NCI-H748 (cell line): Measurements from ENCODE around the gene VWF.

Experiments
- DNase-seq: peaks from one replicate; lab custom pipeline; 2025; ENCODE audit not compliant: unreplicated experiment; lab: John Stamatoyannopoulos, UW

VWF gene

DNA sequence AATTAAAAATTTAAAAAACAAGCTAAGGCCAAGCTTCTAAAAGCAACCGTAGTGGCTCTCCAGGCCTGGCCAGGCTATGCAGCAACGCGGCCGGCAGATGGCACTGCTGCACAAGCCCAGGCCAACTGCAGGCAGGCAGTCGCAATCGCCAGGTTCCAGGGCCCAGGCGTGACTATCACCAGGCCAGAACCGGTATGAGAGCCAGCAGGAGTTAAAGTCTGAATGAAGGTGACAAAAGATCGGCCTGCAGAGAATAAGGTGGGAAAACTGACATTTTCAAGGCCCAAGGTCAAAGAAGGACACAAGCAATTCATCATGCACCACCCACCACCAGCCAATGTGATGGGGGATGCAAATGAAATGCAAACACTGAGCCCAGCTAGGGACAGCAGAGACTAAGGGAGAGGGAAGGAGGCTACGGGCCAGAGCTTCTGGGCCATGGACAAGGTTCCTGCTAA lies 135.8 kb downstream of the VWF start:
- DNase-seq = peak; percentile 64

DNA sequence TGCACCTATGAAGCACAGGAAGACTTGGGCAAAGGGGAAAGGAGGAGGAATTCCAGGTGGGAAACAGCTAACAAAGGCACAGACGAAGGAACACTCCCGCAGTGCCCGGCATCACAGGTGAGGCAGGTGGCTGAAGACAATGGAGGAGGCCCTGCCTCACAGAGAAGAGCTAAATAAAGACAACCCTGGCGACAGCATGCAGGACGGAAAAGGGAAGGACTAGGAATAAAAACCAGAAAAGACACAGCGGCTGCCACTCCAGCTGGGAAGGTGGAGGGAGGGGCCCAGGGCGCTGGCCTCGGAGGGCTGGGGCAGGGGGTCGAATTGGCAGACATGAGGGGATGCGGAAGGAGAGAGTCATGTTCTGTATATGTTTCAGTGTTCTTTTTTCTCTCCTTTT lies 136.4 kb downstream of the VWF start:
- DNase-seq = peak; percentile 61

DNA sequence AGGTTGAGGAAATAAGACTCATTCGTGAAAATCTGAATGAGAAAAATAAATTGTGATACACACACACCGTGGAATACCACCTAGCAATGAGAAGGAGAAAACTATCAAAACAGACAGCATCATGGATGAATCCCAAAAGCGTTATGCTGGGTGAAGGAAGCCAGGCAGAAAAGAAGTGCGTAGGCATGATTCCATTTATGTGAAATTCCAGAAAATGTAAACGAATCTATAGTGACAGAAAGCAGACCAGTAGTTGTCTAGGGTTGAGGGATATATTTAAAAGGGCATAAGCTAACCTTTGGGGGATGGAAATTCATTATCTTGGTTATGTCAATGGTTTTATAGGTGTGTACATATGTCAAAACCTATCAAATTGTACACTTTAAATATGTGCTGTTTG lies 136.9 kb downstream of the VWF start:
- no peak for DNase-seq

DNA sequence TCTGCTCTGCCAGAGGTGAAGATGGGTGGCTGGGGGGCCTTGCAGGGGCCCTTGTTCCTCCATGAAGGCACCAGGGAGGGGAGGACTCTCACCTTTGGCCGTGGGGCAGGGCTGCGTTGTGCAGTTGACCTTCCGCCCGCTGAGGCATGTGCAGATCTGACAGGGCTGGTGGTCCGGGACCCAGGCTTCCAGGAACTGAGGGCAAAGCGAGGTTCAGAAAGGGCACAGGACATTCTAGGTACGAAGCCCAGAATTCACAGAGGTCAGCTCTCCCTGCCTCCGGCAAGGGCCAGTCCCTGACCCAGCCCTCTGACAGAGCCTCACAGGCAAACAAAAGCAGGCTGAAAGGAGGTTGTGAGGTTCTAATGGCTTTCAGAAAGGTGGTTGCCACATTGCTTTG lies 139.0 kb downstream of the VWF start:
- no peak for DNase-seq

DNA sequence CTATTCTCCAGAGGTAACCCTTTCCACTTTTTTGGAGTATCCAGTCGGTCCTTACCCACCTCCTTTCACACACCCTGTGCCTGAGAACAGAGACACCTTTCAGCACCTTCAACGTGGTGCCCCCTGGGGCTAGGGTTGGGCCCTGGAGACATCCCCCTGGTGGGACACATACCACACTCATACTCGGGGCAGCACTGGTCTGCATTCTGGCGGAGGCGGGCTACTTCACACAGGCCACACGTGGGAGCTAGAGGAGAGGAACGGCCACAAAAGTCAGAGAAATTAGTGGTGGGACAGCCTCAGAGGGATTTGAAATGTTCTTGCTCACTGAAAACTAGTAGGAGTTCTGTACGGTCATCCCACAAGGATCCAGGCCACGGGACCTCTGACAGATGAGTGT lies 139.6 kb downstream of the VWF start:
- DNase-seq = no peak

DNA sequence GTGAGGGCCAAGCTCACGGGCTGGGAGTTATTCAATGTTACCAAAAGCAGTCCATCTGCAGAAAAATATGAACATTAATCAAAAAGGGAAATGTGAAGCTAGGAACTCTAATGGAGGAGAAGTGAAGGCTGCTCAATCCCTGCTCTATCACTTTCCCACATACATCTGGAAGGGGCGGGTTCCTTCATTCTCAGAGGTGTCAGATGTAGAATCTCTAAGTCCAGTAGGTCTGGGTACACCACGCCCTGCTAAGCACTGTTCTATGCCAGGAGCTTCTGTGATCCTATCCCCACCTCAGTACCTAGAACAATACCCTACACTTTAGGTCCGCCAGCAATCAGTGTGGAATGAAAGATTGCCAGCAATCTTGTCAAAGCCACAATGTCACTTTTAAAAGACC lies 142.4 kb downstream of the VWF start:
- DNase-seq = no peak

DNA sequence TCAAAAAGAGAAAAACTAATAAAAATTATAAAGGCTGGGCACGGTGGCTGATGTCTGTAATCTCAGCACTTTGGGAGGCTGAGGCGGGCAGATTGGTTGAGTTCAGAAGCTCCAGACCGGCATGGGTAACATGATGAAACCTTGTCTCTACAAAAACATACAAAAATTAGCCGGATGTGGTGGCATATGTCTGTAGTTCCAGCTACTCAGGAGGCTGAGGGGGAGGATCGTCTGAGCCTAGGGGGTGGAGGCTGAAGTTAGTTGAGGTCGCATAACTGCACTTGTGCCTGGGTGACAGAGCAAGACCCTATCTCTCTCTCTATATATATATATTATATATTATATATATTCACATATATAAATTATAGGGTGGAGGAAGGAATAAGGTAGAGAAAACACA lies 146.9 kb downstream of the VWF start:
- no peak for DNase-seq

DNA sequence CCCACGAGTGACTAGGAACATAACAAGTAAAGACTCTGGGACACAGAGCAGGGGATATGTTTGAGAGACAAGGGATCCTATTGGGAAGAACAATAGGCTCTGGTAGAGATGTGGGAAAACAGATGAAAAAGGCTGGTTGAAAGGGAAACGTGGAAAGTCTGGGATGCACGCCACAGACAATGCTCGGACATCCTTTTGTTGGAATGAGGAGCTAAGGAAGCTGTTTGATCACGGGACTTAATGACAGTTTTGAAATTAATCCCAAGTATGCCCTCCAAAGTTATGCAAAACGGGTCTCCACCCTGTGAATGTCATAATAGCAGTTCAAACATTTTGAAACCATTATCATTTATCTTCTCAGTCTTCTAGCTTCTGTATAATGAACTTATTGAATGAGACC lies 147.8 kb downstream of the VWF start:
- DNase-seq = no peak

DNA sequence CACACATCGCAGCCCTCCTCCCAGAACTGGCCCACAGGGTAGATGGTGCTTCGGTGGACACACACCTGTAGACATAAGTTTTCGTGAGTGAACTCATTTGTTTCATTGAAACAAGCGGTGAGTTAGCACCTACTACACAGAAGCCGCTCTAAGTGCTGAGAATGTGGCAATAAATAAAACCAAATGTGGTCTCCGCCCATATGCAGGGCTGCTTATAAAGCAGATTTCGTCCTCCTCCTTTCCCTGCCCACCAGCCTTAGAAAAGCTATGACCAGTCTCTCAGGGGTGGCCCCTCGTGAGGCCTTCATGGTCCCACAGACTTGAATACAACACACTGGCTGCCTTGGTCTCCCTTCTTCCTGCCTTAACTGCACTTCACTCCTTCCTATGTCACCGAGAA lies 148.3 kb downstream of the VWF start:
- no peak for DNase-seq

DNA sequence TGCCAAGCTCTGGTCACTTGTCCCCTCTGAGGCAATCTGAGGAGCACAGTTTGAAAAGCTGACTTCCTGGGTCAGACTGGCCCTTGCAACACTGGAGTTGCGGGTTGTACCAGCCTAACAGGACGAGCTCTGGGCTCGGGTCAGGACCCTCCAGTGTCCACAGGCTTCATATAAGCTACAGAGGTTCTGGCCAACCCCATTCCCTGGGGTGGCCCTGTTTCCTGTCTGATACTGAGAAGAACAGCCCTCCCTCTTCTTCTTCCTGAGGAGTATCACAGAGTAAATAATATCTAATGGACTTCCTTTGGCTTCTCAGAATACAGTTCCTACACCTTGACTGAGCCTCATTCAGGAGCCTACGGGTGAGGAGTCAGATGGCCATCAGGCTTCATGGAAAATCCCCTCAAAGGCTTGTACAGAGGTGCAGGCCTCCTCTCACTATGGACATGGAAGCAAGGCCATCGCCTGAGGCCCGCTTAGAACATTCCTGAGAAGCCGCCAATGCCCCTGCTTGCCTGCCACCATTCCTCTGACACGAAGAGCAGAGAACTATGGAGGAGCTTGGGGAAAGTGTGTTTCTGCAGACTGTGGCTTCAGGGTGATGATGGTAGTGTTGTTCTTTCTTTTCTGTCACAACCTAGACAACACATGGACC lies 150.9 kb downstream of the VWF start:
- no peak for DNase-seq

DNA sequence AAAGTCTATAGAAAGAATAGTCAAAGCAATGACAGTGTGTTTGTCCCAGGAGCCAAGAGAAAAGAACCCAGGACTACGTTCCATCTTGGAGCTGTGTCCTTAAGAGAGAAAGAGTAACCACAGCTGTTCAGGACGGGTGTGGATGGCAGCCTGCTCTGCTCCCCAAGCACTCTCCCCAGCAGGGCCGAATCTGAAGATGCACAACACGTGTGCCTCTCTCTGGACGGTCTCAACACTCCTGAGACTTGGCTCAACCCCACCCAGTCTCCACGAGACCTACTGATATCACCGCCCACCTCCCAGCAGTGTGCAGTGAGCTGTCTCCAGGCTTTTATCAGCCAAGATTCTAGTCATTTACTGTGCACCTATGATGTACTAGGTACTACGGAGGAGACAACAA lies 152.1 kb downstream of the VWF start:
- no peak for DNase-seq

DNA sequence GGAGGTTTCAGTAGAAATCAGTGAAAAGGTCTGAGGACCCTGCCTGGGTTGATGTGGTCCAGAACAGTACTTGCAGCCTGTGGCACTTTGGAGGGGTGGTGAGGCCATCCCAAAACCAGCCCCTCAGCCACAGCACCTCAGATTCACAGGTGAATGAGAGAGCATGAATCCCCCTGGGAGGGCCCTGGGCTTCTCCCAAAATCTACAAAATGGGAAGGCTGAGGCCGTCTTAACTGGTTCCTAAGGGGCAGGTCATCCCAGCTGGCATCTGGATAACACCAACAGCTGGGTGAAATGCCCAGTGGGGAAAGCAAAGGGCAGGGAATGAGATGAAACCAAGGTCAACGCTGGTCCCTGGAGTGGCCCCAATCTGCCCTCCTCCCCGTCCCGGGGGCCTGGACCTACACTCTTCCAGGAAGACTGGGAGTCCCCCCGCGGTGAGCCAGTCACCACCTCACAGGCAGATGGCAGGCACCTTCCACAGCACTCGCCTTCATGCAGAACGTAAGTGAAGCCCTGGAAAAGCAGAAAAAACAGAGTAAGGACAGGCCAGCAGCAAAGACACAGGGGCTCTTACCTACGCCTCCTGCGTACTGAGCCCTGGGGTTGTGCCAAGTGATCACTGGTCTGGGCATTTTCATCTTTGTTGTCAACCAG lies 153.1 kb downstream of the VWF start:
- no peak for DNase-seq

DNA sequence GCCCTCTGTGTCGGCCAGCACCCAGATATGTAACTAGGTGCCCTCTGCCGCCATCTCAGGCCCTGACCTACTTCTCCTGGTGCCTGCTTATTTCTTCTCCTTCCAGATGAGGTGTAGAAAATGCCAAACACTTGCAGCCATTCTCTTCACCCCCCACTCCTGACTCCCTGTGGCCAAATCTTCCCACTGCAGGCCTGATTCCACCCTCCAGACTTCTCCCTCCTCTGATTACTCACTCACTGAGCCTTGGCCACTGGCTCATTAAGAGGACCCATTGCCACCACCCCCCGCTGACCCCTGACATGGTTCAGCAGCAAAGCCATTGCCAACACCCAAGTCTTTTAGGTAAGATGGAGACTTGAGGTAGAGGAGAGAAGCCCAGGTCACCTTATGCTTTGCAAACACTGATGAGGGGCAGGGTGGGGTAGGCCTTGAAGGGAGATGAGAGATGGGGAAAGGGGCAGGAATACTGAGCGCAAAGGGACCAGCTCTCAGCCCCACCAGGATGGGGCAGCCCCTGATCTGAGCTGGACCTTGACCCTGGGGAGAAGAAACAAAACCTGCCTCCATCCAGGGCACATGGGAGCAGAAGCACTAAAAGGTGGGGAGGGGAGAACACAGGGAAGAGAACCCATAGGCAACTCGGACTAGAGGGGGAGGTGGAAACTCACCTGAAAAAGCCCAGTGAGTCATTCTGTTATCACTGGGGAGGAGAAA lies 154.3 kb downstream of the VWF start:
- DNase-seq = no peak

DNA sequence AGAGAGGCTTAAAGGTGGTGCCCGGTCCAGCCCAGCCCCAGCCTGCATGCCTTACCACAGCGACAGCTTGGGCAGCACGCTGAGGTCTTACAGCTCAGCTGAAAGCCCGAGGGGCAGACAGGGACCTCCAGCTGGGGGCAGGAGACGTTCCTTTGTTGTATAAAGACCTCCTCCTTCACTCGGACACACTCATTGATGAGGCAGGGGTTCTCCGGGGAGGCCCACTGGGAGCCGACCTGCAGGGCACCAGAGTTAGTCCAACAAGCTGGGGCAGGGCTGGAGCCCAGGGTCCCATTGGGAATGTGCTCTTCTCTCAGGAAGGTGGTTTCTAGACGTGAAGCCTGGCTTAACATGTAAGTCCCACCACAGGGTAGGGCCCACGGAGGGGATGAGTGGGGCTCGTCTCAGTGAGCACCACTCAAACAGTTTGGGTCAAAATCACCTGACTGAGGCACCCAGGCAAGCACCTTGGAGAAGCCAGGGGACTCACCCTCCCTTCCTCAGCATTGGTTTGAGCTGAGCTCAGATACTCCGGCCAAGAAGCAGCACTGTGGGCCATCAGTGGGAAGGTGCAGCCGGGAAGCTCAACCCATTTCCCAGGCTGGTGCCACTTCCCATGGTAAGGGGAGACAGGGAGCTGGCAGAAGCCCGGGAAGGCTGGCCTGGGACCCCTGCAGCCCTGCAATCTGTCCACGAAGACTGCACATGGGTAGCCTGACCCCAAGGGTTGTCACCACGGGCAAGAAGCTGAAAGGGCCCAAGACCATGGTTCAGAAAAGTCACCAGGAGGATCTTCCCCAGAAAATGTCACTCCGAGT lies 155.1 kb downstream of the VWF start:
- no peak for DNase-seq

DNA sequence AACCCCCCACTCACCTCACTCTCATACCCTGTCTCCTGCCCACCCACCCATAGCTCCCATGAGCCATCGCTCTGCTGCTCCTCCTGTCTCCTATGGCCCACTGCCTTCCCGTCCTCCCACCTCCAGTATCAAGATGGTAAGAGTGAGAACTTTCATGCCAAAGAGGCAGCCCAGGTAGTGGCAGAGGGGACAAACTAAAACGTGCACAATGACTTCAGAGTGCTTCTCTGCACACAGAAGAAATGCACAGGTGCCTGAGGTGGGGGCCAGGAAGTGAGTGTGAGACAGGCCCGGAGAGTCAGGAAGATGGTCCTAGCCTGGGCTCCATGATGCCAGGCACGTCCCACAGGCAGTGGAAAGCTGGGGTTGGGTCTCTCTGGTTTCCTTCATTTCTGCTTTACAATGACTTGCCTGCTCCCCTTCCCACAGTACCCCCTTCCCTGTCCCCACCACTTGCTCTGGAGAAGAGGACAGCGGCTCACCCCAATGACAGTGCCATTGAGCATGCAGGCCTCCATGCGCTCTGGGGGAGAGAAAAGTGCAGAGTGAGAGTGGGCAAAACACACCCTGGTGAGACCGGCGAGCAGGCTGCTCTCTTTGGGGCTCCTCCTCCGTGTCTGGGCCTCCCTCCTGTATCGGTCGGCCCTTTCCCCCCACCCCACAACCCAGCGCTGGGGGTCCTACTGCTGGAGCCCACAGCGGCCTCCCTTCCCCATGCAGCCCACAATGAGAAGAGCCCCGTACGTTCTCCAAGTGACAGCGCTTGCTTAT lies 156.6 kb downstream of the VWF start:
- no peak for DNase-seq

DNA sequence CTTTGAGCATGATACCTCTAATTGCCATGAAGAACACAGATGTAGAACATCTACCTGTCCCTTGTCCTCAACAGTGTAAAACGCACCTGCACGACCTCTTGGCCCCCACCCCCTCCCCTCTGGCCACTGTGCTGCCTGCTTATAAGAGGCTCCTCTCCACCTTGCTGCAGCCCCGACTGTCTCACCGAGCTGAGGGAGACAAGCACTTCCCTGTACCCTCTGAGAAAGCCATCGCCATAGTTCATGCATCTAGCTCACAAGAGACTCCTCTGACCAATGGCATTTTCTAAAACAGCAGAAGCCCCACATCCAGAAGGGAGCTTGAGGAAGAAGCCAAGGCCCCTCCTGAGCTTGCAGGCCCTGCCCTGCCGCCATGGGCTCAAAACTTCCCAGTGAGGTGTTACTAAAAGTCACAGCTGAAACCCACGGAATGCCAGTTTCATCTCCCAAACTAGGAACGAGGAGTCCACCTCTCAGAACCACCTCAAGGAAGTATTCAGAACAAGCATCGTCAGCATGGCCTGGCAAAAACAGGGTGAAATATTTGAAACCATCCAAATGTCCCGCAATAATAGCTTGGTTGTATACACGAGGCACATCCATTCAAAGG lies 157.9 kb downstream of the VWF start:
- no peak for DNase-seq

DNA sequence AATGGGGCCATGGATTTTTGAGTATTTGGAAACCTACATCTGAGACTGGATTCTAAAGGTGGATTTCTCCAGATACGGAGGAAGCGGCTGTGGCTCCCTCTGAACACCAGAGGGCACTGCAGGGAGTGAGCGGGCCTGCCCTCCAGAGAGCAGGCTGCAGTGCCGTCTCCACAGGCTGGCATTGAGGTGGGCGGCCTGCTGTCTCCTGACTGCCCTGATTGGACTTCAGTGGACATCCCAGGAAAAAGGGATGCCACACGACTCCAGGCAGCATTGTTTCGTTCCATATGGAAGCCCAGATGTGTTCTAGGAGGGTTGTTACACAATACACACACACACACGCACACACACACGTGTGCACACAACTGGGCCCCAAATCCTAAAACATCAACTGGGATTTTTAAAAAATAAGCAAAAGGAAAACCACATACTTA lies 158.5 kb downstream of the VWF start:
- DNase-seq = peak; percentile 33

DNA sequence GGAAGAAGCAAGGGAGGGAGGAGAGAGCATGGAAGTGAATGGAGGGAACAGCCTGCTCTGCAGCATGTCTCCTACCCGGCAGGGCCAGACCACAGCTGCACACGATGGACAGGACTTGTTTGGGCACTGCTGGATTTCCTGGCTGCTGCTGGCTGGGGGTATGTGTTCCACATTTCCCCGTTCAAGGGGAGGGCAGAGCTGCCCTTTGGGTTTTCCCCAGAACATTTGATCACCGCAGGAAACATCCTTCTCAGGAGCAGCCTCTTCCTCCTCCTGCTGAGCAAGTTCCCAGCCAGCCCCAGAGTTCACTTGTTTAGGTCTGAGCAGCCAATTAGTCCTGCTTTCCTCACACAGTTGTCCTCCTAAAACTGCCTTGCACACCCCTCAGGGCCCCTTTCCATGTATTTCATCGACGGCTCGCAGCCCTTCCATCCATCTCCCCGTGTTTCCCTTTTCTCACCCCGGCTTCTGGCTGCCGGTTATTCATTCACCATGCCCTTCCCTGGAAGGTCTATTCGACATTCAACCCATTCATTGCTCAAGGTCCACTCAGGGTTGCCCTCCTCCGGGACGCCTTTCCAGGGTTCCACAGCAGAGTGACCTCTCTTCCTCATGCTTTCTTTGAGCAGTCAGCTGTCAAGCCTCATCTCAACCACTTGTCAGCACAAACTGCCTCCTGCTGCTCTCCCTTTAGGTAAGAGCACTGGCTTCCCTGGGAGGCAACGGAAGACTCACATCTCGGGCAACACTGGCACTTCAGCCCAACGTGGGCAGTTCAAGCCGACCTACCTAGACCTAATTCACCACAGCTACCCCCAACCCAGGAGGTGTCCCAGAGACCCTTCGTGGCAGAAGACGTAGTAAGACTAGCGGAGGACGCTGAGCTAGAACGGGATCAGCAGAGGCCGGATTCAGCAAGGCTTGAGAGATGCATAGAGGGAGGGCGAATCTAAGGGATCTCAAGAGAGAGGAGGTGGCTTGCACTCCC lies 159.3 kb downstream of the VWF start:
- no peak for DNase-seq

DNA sequence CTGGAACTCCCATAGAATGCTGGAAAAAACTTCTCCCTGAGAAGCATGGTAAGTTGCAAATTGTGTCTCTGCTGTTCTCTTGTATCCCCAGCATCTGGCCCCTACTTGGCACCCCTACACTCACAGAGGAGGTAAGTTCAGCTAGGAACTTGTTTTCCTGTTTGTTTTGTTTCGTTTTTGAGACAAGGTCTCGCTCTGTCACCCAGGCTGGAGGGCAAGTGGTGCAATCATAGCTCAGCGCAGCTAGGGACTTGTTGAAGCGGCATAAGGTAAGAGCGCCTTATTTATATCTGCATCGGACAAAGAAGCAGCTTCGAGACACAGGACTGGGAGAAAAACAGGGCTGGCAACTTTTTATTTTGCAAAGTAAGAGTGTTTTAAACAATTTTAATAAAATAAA lies 161.0 kb downstream of the VWF start:
- no peak for DNase-seq
